ENCODE data around the gene DLGAP1. TPM values are rescaled to one million over a fixed set of nuclear protein-coding genes. Genes with fewer than 3 reads are reported as not detected.
A peak's percentile ranks its signal among the peaks of the same experiment; 100 is the strongest.

DLGAP1 gene
- total RNA-seq, 1 experiment from 2014 or later, result 27.5 TPM

GRCh38 chr18:3920832-3921231, 534.3 kb downstream of the DLGAP1 start:
- in situ Hi-C loops (cut with HindIII; ENCODE audit: low pct_unique_long_range_greater_than_20kb, low sequenced_read_pairs), result no loop called here
- DNase-seq (ENCODE audit: low read depth, low spot score), result no peak

GRCh38 chr18:3919396-3920061, 535.6 kb downstream of the DLGAP1 start:
- in situ Hi-C loops (cut with HindIII; ENCODE audit: low pct_unique_long_range_greater_than_20kb, low sequenced_read_pairs), result no loop called here
- DNase-seq (ENCODE audit: low read depth, low spot score), result no peak

- in situ Hi-C loops (cut with HindIII; ENCODE audit: low pct_unique_long_range_greater_than_20kb, low sequenced_read_pairs), result no loop called here
- no peak for DNase-seq (ENCODE audit: low read depth, low spot score)
These were observed 539.0 kb downstream of the DLGAP1 start for GRCh38 chr18:3916082-3916481.

- DNase-seq (ENCODE audit: low read depth, low spot score), result no peak
These were observed 540.1 kb downstream of the DLGAP1 start for GRCh38 chr18:3914833-3915610.

GRCh38 chr18:3914109-3914508, 541.0 kb downstream of the DLGAP1 start:
- DNase-seq (ENCODE audit: low read depth, low spot score), result no peak
- in situ Hi-C loops (cut with HindIII; ENCODE audit: low pct_unique_long_range_greater_than_20kb, low sequenced_read_pairs), result no loop called here

More at GRCh38 chr18:3914833-3915610, 540.1 kb downstream of the DLGAP1 start:
- in situ Hi-C loops (cut with HindIII; ENCODE audit: low pct_unique_long_range_greater_than_20kb, low sequenced_read_pairs), result no loop called here

GRCh38 chr18:3912705-3913104, 542.4 kb downstream of the DLGAP1 start:
- in situ Hi-C loops (cut with HindIII; ENCODE audit: low pct_unique_long_range_greater_than_20kb, low sequenced_read_pairs), result no loop called here
- no peak for DNase-seq (ENCODE audit: low read depth, low spot score)

- in situ Hi-C loops (cut with HindIII; ENCODE audit: low pct_unique_long_range_greater_than_20kb, low sequenced_read_pairs), result no loop called here
- no peak for DNase-seq (ENCODE audit: low read depth, low spot score)
These were observed 543.7 kb downstream of the DLGAP1 start for GRCh38 chr18:3911413-3911812.

- in situ Hi-C loops (cut with HindIII; ENCODE audit: low pct_unique_long_range_greater_than_20kb, low sequenced_read_pairs), result no loop called here
- DNase-seq (ENCODE audit: low read depth, low spot score), result no peak
These were observed 544.6 kb downstream of the DLGAP1 start for GRCh38 chr18:3910512-3910911.

- in situ Hi-C loops (cut with HindIII; ENCODE audit: low pct_unique_long_range_greater_than_20kb, low sequenced_read_pairs), result no loop called here
- no peak for DNase-seq (ENCODE audit: low read depth, low spot score)
These were observed 547.2 kb downstream of the DLGAP1 start for GRCh38 chr18:3907955-3908354.

GRCh38 chr18:3906116-3906750, 548.9 kb downstream of the DLGAP1 start:
- no peak for DNase-seq (ENCODE audit: low read depth, low spot score)
- in situ Hi-C loops (cut with HindIII; ENCODE audit: low pct_unique_long_range_greater_than_20kb, low sequenced_read_pairs), result no loop called here

GRCh38 chr18:3903337-3903736, 551.8 kb downstream of the DLGAP1 start:
- no peak for DNase-seq (ENCODE audit: low read depth, low spot score)

GRCh38 chr18:3902676-3903075, 552.4 kb downstream of the DLGAP1 start:
- in situ Hi-C loops (cut with HindIII; ENCODE audit: low pct_unique_long_range_greater_than_20kb, low sequenced_read_pairs), result no loop called here
- DNase-seq (ENCODE audit: low read depth, low spot score), result no peak

More at GRCh38 chr18:3903337-3903736, 551.8 kb downstream of the DLGAP1 start:
- in situ Hi-C loops (cut with HindIII; ENCODE audit: low pct_unique_long_range_greater_than_20kb, low sequenced_read_pairs), result no loop called here

GRCh38 chr18:3901811-3902210, 553.3 kb downstream of the DLGAP1 start:
- DNase-seq (ENCODE audit: low read depth, low spot score), result no peak
- in situ Hi-C loops (cut with HindIII; ENCODE audit: low pct_unique_long_range_greater_than_20kb, low sequenced_read_pairs), result no loop called here

GRCh38 chr18:3901042-3901441, 554.1 kb downstream of the DLGAP1 start:
- DNase-seq (ENCODE audit: low read depth, low spot score), result no peak

GRCh38 chr18:3900327-3900726, 554.8 kb downstream of the DLGAP1 start:
- DNase-seq (ENCODE audit: low read depth, low spot score), result no peak
- in situ Hi-C loops (cut with HindIII; ENCODE audit: low pct_unique_long_range_greater_than_20kb, low sequenced_read_pairs), result no loop called here

More at GRCh38 chr18:3901042-3901441, 554.1 kb downstream of the DLGAP1 start:
- in situ Hi-C loops (cut with HindIII; ENCODE audit: low pct_unique_long_range_greater_than_20kb, low sequenced_read_pairs), result no loop called here

GRCh38 chr18:3898861-3899613, 556.1 kb downstream of the DLGAP1 start:
- in situ Hi-C loops (cut with HindIII; ENCODE audit: low pct_unique_long_range_greater_than_20kb, low sequenced_read_pairs), result no loop called here
- DNase-seq (ENCODE audit: low read depth, low spot score), result no peak

- in situ Hi-C loops (cut with HindIII; ENCODE audit: low pct_unique_long_range_greater_than_20kb, low sequenced_read_pairs), result no loop called here
- peak; percentile 12 for DNase-seq (ENCODE audit: low read depth, low spot score)
These were observed 563.0 kb downstream of the DLGAP1 start for GRCh38 chr18:3892152-3892551.

- in situ Hi-C loops (cut with HindIII; ENCODE audit: low pct_unique_long_range_greater_than_20kb, low sequenced_read_pairs), result no loop called here
- DNase-seq (ENCODE audit: low read depth, low spot score), result no peak
These were observed 563.9 kb downstream of the DLGAP1 start for GRCh38 chr18:3891245-3891644.

All from SK-MEL-5 (cell line).